Pancreas (tissue), 10 donors: ENCODE data around the gene CENPI. TPM values are rescaled to one million over a fixed set of nuclear protein-coding genes. Genes with fewer than 3 reads are reported as not detected.

Experiments
- ATAC-seq, 4 donors: fragments of 200-7000 bp; cut with Tn5 transposase; one replicate each; pipeline versions ENCODE4 v1.8.0 to v1.9.1; 2020; ENCODE audit warnings: mild to moderate bottlenecking in 4 of 4, moderate library complexity in 4 of 4
- DNase-seq, 6 donors: peaks; one replicate each; pipeline ENCODE4 v3.0.0-alpha.2; 2020
- FAIRE-seq: peaks from 2 replicates; lab custom pipeline; 2012; peaks lifted over from hg19 to GRCh38; lab: Jason Lieb, UNC
- H3K27ac ChIP-seq, 4 donors: fragments of 200-600 bp; sonication (generic); 1 replicate in 3 of 4; 2 replicates in 1 of 4; pipeline versions ENCODE4 v1.5.0 to v1.8.0; 2020
- H3K27me3 ChIP-seq, 4 donors: fragments of 200-600 bp; one replicate each; pipeline ENCODE4 v1.8.0; 2021
- H3K36me3 ChIP-seq, 3 donors: fragments of 200-600 bp; sonication (generic) in 1 of 3; one replicate each; pipeline versions ENCODE4 v1.5.0 to v1.8.0; 2020 to 2021
- H3K4me1 ChIP-seq, 3 donors: fragments of 200-600 bp; one replicate each; pipeline ENCODE4 v1.8.0; 2021
- H3K4me3 ChIP-seq, 4 donors: fragments of 200-600 bp; sonication (generic) in 2 of 4; one replicate each; pipeline versions ENCODE4 v1.5.0 to v1.8.0; 2020 to 2021
- H3K9me3 ChIP-seq, 4 donors: fragments of 200-600 bp; one replicate each; pipeline ENCODE4 v1.8.0; 2021
- CTCF ChIP-seq, 4 donors: fragments of 200-600 bp; sonication (generic) in 3 of 4; IDR thresholded peaks; one replicate each; pipeline versions ENCODE4 v1.5.0 to v1.8.0; 2021; ENCODE audit warnings: antibody characterized with exemption in 4 of 4
- WGBS, 2 donors: extraction: QIAGEN DNeasy Blood & Tissue Kit; methylation state at CpG; one replicate each; pipeline ENCODE4 v1.1.7; 2013; 5-methylcytosine and 5-hydroxymethylcytosine counted together
- intact Hi-C, 3 donors: fragments of 100-400 bp; cut with DNase I; formaldehyde crosslinking; loops; one replicate each; pipeline versions ENCODE4 v1.11.1 to v1.14.2; 2022
- polyA plus RNA-seq, 2 donors: library from polyadenylated mRNA; stranded (reverse); fragments of 200-250 nt; gene quantifications; one replicate each; pipeline ENCODE4 v1.2.3, GENCODE V29; 2013
- total RNA-seq, 6 donors: library from RNA; stranded (reverse); fragmentation: NEBNext Ultra II Directional in 4 of 6; extraction: Animal tissue kit (Norgen Biotek cat#: 25700) in 4 of 6; gene quantifications; one replicate each; pipeline versions ENCODE4 v1.2.1 to v1.2.4, GENCODE V29; 2021 to 2023
- donor health status: healthy with polysubstance abuse.
- donor health status: DM: no; HTN: no; CAD: no; lungs with moderate emphysema.
- donor health status: DM: no; HTN: no; CAD: no.
- donor health status: control.
- donor health status: control.
- donor health status: Bipolar disorder and iron deficiency.
- donor health status: DM: yes; HTN: yes; CAD: no.
- donor health status: DM: no; HTN: no; CAD: no.
- donor health status: DM: no; HTN: no; CAD: no.
- donor health status: DM: yes; HTN: yes; CAD: no.

CENPI gene
- total and polyA plus RNA-seq, 8 donors = 0.16 to 0.44 (median 0.34) TPM; not detected in 1

DNA sequence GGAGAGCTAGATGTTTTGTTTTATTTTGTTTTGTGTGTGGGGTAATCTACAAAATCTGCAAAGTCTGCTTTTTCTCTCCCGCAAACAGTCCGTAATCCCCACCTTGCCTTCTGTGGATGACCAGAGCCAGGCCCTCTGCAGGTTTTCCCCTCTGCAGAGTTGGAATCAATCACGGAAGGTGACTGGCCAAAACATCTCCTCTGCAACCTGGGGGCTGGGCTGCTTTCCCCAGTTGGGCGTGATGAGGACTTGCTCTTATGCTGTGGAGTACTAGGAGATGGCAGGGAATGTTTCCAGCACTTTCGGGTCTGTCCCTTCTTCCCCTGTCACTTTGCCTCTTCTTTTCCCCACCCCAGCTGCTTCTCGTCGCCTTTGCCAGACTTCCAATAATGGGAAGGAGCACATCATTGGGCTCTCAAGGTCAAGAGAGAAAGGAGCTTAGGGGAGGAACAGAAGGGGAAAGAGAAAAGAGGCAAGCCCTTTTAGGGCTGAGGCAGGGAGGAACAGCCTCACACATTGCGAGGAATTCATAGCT, 18.2 kb upstream of the CENPI start:
- H3K36me3 ChIP-seq = no peaks in the 10 kb centered on the region
- ATAC-seq (no peak), DNase-seq (no peak), FAIRE-seq (no peak)
- intact Hi-C loops = no loop called here
- no peak for TF ChIP-seq CTCF (IDR thresholded peaks at IDR 0.05)
- peaks cover 0 to 15% (median 0%) of the 10 kb centered on the region in 4 donors for H3K27me3 ChIP-seq
- 46 to 55% methylated on average over 8 of the region's 8 CpGs for WGBS, 2 donors
- H3K9me3 ChIP-seq = no peaks in the 10 kb centered on the region
- no peaks in the 10 kb centered on the region for H3K4me1 ChIP-seq
- no peak overlapping the region for H3K27ac ChIP-seq
- H3K4me3 ChIP-seq = no peak overlapping the region

GRCh38 chrX:101080326-101081124, 17.5 kb upstream of the CENPI start:
- DNase-seq = no peak
- Histone ChIP-seq H3K27me3 (peaks cover 0 to 18% (median 0%) of the 10 kb centered on the region in 4 donors), H3K27ac (no peak overlapping the region), H3K4me3 (no peak overlapping the region), H3K4me1 (no peaks in the 10 kb centered on the region), H3K9me3 (no peaks in the 10 kb centered on the region), H3K36me3 (no peaks in the 10 kb centered on the region)
- 69 to 73% methylated on average over 3 of the region's 3 CpGs for WGBS, 2 donors
- no peak for TF ChIP-seq CTCF (IDR thresholded peaks at IDR 0.05)
- intact Hi-C loops = no loop called here
- no peak for ATAC-seq
- FAIRE-seq = no peak

GRCh38 chrX:101081231-101081630, 16.8 kb upstream of the CENPI start:
- Histone ChIP-seq H3K4me1 (no peaks in the 10 kb centered on the region), H3K36me3 (no peaks in the 10 kb centered on the region), H3K9me3 (no peaks in the 10 kb centered on the region), H3K27ac (no peak overlapping the region), H3K27me3 (peaks cover 0 to 18% (median 0%) of the 10 kb centered on the region in 4 donors), H3K4me3 (no peak overlapping the region)
- FAIRE-seq (no peak), ATAC-seq (no peak), DNase-seq (no peak)
- 51 to 55% methylated on average over 3 of the region's 3 CpGs for WGBS, 2 donors
- intact Hi-C loops = no loop called here
- TF ChIP-seq CTCF (IDR thresholded peaks at IDR 0.05) = no peak

- H3K36me3 ChIP-seq = no peaks in the 10 kb centered on the region
- TF ChIP-seq CTCF (IDR thresholded peaks at IDR 0.05) = no peak
- FAIRE-seq = no peak
- peaks cover 0 to 3% (median 0%) of the 10 kb centered on the region in 4 donors for H3K27me3 ChIP-seq
- H3K4me1 ChIP-seq = no peaks in the 10 kb centered on the region
- H3K27ac ChIP-seq = no peak overlapping the region
- no peak overlapping the region for H3K4me3 ChIP-seq
- intact Hi-C loops = no loop called here
- DNase-seq = no peak
- 86 to 88% methylated on average over 1 of the region's 1 CpG for WGBS, 2 donors
- ATAC-seq = no peak
- H3K9me3 ChIP-seq = no peaks in the 10 kb centered on the region
These were observed 6.2 kb upstream of the CENPI start for GRCh38 chrX:101091817-101092216.

DNA sequence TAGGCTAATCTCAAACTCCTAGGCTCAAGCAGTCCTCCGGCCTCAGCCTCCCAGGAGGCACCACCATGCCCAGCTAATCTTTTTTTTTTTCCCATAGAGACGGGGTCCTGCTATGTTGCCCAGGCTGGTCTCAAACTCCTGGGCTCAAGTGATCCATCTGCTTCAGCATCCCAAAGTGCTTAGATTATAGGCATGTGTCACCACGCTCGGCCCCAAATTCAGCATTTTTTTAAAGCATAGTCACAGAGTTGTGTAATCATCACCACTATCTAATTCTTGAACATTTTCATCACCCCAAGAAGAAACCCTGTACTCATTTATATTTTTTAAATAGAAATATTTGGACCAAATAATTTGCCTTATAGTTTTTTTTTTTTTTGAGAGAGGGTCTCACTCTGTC, 10.3 kb downstream of the CENPI start:
- no peak for TF ChIP-seq CTCF (IDR thresholded peaks at IDR 0.05)
- intact Hi-C loops = no loop called here
- DNase-seq (no peak), ATAC-seq (no peak), FAIRE-seq (no peak)
- WGBS, 2 donors = 85 to 96% methylated on average over 4 of the region's 4 CpGs
- H3K4me1 ChIP-seq = no peaks in the 10 kb centered on the region
- no peak overlapping the region for H3K27ac ChIP-seq
- H3K9me3 ChIP-seq = no peaks in the 10 kb centered on the region
- H3K36me3 ChIP-seq = no peaks in the 10 kb centered on the region
- no peak overlapping the region for H3K4me3 ChIP-seq
- peaks cover 0 to 8% (median 0%) of the 10 kb centered on the region in 4 donors for H3K27me3 ChIP-seq
